Posterior vena cava (tissue), 2 donors: ENCODE data around the gene DCP2. TPM values are rescaled to one million over a fixed set of nuclear protein-coding genes. Genes with fewer than 3 reads are reported as not detected.
A peak's percentile ranks its signal among the peaks of the same experiment; 100 is the strongest.
"Not testable (repeated sequence)": the region's sequence is repeated elsewhere in the genome, so short reads cannot be mapped to it uniquely, and the experiment has no call there.

Experiments
- DNase-seq: peaks from one replicate; pipeline ENCODE4 v3.0.0-alpha.2; 2020; ENCODE audit warnings: low spot score
- intact Hi-C, 2 donors: fragments of 100-400 bp; cut with DNase I; formaldehyde crosslinking; loops; one replicate each; pipeline versions ENCODE4 v1.14.1 to v1.14.2; 2022 to 2023
- long read RNA-seq, 2 donors: library from polyadenylated mRNA; unstranded; transcript quantifications; one replicate each; pipeline ENCODE4 v2.0.0, GENCODE V29; 2020 to 2021
- total RNA-seq, 2 donors: library from RNA; stranded (reverse); fragmentation: NEBNext Ultra II Directional; extraction: Animal tissue kit (Norgen Biotek cat#: 25700); gene quantifications; one replicate each; pipeline ENCODE4 v1.2.1, GENCODE V29; 2021
- donor health status: DM: yes; HTN: yes; CAD: no.
- donor health status: DM: yes; HTN: yes; CAD: no.

DCP2 gene
- 10 to 100 TPM; 31.7 to 32.2 TPM for total RNA-seq
- long read RNA-seq, donor 1, partial matches to known transcripts = 2 of 4 reads
- long read RNA-seq, donor 1, other reads (novel, unspliced or antisense) = 2 of 4 reads
- long read RNA-seq, donor 2, full-length matches to known transcripts = 2 of 9 reads
- long read RNA-seq, donor 2, partial matches to known transcripts = 5 of 9 reads
- long read RNA-seq, donor 2, other reads (novel, unspliced or antisense) = 2 of 9 reads

DNA sequence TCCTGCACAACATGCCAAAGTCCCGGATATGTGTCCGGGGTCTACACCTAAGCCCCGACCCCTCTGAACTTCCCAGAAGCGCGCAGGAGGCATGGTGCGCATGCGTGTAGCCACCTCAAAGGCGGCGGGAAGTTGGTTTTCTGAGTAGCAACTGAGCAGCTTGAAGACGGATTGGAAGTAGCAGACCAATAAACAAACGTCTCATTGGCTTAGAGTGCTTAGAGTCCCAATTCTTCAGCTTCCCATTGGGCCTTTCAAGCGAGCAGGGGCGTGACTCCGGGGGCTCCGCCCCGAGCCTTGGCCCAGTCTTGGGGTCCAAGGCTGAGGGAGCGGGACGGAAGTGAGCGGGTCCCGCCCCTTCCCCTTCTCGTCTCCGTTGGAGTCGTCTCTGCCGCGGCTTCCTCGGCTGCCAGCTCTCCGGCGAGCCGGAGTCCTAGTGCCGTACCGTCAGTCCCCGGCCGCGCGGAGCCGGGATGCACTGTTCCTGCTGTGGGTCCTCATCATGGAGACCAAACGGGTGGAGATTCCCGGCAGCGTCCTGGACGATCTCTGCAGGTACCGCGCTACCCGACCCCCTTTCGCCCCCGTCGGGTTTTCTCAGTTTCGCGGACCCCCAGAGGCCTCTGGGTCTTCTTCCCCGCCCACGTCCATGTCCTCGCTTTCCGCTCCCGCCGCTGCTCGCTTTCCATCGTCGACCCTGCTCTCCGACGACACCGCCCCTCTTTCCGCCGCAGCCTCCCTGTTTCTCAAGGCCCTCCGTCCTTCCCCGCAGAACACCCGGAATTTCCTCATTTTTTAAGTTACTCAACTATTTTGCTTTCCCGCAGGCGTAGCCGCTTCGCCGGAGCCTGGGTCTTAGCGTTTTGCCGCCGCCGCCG lies at the start of gene DCP2:
TSS of gene DCP2 (plus strand) at position 367 of the 878 bp plus-strand sequence. CDS start at position 503, 136 bp downstream.
- intact Hi-C loops = no loop called here

DNA sequence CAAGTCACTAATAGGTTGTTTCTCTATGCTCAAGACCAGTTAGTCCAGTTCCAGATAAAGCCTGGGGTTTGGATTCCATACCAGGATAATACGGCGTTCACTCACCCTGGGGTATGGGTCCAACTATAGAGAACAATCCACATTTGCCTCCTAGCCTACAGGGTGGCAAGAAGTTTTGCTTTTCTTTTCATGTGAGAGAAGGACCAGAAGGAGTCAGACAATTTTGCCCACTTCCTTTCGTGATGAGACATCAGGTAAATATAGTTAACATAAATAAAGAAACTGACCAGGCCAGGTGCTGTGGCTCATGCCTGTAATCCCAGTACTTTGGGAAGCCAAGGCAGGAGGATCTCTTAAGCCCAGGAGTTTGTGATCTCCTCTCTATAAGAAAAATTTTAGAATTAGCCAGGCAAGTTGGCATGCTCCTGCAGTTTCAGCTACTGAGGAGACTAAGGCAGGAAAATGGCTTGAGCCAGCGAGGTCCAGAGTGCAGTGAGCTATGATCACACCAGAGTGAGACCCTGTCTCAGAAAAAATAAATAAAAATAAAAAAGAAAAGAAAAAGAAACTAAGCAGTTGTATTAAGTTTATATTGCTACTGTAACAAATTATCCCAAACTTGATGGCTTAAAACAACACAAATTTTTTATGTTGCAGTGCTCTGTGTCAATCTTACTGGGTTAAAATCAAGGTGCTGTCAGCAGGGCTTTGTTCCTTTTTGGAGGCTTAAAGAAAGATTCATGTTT lies 47.1 kb upstream of the DCP2 start:
- intact Hi-C loops = loop anchor here in 1 of 2 donors (10.0 kb wide), 1 partner anchor 55 kb away; no protein-coding TSS in a partner anchor
- no peak for DNase-seq

More for the DNA sequence above, at the start of gene DCP2:
- peak; percentile 98 for DNase-seq

DNA sequence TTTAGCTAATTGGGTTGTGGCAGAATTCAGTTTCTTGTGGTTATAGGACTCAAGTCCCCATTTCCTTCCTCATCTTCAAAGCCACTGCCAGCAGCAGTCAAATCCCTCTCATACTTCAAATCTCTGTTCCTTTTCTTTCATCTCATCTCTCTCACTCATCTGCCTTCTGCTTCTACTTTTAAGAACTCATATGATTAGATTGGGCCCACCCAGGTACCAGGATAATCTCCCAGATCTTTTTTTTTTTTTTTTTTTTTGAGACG lies 46.6 kb upstream of the DCP2 start:
- no peak for DNase-seq
- intact Hi-C loops = no loop called here

DNA sequence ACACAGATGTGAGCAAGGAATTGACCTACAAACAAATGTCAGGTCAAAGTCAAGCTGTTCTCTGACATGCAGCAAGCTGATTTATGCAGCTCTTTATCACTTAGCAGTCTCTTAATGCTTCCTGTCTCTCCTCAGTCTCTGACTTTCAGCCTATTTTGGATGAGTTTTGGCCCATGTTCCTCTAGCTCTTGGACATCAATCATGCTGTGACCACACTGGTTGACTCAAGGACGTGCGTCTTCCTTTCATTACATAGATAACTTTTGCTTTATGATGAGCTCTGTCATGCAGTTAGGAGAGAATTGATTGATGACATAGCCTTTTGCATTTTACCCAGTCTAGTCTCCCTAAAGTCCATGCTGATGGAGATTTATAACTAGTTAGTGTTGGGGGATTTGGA lies 45.1 kb upstream of the DCP2 start:
- DNase-seq = no peak
- intact Hi-C loops = no loop called here

DNA sequence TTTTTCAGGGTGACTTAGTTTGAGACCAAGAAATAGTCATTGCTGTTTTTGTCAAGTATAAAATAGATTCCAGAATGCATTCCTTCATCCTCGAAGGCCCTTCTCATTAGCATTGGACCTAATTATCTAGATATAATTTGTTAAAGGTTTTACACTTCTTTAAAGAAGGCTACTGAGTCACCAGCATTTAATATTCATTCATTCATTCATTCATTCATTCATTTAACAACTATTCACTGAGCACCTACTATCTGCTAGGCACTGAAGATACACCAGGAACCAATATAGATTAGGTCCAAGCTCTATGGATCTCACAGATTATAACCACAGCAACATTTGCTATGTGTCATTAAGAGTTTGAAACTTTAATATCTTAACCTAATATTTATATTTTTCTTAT lies 43.5 kb upstream of the DCP2 start:
- no peak for DNase-seq
- intact Hi-C loops = no loop called here

DNA sequence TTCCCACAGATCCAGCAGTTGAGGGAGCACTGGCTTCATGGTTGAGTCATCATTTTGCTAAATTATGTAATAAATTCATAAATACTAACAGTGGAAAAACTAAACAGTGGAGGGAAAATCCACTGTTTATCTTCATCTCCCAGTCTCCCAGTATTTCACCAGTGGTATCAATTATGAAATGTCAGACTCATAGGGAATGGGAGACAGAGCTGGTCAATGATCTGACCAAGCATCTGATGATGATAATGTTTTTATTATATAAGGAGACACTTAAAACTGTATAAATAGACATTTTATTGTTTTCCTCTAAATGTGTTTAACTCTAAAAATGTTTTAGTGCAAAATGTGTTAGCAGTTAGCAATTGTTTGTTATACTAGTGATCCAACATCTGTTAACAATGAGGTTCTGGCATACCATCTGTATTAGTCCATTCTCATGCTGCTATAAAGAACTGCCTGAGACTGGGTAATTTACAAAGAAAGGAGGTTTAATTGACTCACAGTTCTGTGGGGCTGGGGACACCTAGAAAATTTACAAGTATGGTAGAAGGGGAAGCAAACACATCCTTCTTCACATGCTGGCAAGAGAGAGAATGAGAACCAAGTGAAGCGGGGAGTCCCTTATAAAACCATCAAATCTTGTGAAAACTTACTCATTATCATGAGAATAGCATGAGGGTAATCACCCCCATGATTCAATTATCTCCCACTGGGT lies 42.8 kb upstream of the DCP2 start:
- DNase-seq = no peak
- intact Hi-C loops = no loop called here

DNA sequence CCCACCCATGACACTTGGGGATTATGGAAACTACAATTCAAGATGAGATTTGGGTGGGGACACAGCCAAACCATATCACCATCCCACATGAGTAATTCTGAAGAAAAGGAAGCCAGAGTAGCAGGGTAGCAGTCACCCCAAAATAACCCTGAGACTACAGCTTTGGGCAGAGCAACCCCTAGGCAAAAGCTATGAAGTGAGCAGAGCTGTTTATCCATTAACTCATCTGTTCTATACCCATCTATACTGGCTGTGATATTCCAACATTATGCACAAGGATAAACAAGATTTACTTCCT lies 42.3 kb upstream of the DCP2 start:
- no peak for DNase-seq
- intact Hi-C loops = no loop called here

DNA sequence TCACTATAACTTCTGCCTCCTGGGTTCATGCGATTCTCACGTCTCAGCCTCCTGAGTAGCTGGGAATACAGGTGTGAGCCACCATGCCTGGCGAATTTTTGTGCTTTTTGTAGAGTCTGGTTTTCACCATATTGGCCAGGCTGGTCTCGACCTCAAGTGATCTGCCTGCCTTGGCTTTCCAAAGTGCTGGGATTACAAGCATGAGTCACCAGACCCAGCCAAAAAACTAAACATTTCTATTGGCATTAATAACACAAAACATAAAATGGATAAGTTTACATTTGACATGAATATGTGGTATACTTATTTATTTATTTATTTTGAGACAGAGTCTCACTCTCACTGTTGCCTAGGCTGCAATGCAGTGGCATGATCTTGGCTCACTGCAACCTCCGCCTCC lies 40.9 kb upstream of the DCP2 start:
- DNase-seq = no peak
- intact Hi-C loops = no loop called here

DNA sequence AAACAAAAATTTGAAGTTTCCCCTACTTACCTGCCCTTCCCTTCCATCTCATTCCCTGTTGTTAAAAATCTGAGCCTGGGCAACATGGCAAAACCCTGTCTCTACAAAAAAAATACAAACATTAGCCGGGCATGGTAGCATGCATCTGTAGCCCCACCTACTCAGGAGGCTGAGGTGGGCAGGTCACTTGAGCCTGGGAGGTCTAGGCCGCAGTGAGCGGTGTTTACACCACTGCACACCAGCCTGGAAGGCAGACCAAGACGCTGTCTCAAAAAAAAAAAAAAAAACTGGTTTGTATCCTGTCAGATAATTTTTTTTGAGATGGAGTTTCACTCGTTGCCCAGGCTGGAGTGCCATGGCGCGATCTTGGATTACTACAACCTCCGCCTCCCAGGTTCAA lies 38.3 kb upstream of the DCP2 start:
- intact Hi-C loops = no loop called here
- DNase-seq = no peak

DNA sequence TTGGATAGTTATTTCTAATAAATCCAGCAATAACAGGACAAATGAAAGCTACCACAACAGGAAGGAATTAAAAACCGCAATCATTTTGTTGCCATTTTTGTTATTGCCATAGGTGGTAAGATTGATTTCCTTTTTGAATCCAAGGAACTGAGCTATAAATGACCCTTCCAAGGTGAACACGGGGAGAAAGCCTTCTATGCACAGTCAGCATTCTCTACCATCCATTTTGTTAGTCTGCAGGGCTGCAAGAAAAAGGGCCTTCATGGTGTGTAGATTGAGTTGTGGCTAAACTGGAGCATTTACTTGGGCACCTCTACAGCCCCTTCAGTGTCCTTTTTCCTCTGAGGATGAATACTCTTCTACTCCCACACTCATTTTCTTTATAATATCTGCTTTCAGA lies 35.9 kb upstream of the DCP2 start:
- DNase-seq = no peak
- intact Hi-C loops = no loop called here

DNA sequence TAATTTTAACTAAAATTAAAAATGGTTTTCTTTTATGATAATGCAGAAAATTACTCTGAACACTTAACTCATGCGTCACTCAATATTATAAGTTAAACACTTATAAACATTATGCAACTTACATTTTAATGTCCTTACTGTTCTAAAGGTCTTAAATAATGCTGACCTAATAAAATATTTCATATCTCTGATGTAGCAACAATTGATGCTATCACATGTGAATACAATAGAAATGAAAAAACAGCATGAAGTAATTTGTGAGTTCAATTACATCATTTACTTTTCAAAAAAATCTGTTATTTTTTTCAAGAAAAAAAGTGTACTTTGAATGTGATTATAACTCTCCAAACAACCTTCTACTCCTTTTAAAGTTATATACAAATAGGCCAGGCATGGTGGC lies 28.1 kb upstream of the DCP2 start:
- no peak for DNase-seq
- intact Hi-C loops = no loop called here

DNA sequence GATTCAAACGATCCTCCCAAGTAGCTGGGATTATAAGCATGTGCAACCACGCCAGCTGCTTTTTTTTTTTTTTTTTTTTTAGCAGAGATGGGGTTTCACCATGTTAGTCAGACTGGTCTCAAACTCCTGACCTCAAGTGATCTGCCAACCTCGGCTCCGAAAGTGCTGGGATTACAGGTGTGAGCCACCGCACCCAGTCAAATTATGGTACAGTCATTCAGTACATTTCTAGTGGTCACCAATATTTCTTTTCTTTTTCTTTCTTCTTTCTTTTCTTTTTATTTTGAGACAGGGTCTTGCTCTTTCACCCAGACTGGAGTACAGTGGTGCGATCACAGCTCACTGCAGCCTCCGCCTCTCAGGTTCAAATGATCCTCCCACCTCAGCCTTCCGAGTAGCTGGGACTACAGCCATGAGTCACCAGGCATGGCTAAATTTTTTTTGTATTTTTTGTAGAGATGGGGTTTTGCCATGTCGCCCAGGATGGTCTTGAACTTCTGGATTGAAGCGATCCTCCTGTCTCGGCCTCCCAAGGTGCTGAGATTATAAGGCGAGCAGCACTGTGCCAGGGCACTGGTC lies 25.4 kb upstream of the DCP2 start:
- intact Hi-C loops = no loop called here
- DNase-seq = no peak

DNA sequence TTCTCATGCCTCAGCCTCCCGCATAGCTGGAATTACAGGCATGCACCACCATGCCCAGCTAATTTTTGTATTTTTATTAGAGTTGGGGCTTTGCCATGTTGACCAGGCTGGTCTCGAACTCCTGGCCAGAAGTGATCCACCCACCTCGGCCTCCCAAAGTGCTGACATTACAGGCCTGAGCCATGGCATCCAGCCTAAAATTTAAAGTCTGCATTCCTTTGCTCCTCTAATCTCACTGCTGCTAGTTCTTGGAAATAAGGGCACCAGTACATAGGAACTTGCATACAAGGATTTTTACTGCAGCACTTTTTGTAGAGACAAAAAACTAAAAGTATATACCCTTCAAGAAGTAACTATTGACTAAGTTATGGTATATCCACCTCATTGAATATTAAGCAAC lies 20.0 kb upstream of the DCP2 start:
- intact Hi-C loops = no loop called here
- DNase-seq = no peak

DNA sequence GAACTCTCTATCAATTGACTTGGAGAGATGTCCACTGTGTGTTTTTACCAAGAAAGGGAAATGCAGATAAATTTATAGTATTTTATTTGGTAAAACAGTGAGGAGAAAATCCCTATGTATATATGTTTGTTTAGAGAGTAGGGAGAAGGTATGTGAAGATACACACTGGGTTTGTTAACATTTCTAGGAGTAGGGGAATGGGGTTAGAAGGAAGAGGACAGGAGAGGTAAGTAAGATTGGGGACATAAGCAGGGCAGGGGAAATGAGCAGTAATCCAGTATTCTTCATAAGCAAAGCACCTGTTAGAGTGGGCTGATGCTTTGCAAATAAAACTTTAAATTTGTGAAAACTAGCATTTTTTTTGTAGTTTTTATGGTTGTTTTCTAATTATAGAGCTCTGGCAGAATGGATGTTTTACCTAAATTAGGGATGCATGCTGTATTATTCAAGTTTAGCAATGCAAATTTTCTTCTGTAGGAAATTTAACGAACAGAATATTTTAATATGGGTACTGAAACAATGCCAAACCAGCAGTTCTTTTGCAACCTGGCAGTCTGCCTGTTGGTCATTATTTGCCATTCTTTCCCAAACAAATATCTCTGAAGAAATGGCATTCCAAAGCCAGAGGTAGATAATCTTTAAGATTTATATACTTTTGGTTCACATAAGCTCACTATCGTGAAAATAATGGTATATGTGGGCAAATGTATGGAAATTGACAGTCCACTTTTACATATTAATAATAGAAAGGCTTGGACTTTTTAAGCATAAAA lies 19.4 kb upstream of the DCP2 start:
- no peak for DNase-seq
- intact Hi-C loops = no loop called here

DNA sequence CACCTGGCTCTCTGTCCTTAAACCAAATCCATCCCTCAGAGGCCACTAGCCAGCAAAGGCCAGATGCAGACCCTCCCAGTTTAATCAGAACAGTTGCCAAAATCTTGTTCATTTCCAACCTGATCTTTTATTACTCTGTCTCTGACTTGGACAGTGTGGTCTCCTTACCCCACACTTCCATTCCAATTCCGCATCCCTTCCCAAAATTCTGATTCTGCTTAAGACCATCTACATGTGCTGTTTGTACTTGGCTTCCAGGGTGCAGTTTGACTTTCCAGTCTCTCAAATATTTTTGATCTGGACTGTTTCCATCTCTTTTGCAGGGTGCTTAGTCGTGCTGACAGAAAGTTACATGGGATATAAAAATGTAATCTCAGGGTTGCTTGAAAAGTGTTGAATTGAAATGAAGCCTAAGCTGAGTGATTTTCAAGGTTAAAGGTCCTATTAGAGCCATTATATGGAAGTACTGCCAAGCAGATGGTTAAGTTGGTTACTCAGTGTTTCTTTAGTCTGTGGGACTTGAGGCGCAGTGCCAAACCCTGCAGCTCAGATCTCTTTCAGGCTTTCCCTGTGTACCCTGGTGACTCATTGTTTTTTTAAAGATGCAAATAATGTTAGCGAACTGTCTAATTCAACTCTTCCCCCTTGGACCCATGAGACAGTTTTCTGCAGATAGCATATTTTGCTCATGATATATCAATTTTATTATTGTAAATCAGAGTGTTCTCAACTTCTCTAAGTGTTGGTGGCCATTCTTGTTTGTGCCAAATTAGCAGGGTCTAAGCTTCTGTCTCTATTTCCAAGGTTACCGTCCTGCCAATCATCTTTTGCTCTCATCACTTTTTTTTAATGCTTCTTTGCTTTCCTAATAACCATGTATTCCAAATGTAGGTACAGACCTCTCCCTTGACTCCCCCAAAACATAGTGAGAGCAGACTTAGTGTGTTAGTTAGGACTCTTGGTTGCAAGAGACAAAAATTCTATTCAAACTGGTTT lies 18.2 kb upstream of the DCP2 start:
- DNase-seq = peak; percentile 87
- intact Hi-C loops = no loop called here

DNA sequence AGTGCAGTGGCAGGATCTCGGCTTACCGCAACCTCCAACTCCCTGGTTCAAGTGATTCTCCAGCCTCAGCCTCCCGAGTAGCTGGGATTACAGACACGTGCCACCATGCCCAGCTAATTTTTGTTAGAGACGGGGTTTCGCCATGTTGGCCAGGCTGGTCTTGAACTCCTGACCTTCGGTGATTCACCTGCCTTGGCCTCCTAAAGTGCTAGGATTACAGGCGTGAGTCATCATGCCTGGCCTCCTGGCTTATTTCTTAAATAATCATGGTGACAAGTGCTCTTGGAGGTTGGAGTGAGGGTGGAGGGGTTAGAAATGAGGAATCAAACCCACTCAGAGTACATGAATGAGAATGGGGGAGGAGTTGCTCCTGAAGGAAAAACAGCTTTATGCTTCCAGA lies 16.7 kb upstream of the DCP2 start:
- DNase-seq, intact Hi-C loops: not testable (repeated sequence)

DNA sequence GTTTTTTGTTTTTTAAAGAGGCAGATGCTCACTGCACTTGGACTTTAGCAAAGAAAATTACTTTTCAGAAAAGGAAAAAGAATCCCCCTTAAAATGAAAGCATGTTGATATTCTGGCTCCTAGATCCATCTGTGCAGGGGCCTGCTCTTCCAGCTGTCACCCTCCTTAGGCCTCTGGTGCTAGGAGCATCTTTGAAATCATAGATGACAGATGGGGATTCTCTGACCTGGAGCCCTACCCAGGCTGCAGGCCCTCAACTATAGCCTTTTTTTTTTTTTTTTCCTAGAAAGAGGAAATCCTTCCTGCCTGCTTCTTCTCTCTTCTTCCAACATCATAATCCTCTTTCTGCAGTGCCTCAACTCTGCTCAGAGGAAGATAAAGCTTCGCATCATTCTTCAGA lies 16.3 kb upstream of the DCP2 start:
- intact Hi-C loops = no loop called here
- DNase-seq = no peak
